GM12865 (cell line): Measurements from ENCODE around the gene ANGPTL4.

Source experiments
- DNase-seq: peaks from one replicate; pipeline ENCODE4 v3.0.0; 2010; ENCODE audit warnings: low read depth
- H3K4me3 ChIP-seq: 2 replicates; pipeline ENCODE4 v1.5.1; 2011; ENCODE audit warnings: mild to moderate bottlenecking, low read depth, low read length, control low read depth
- TF ChIP-seq, protein P1 (sequence below): IDR thresholded peaks from 2 replicates; pipeline ENCODE4 v1.5.1; 2011; ENCODE audit warnings: low read length, control low read depth, low read depth, inconsistent platforms; ENCODE audit not compliant: insufficient read depth; ENCODE audit errors: missing control alignments

The ANGPTL4 gene

DNA sequence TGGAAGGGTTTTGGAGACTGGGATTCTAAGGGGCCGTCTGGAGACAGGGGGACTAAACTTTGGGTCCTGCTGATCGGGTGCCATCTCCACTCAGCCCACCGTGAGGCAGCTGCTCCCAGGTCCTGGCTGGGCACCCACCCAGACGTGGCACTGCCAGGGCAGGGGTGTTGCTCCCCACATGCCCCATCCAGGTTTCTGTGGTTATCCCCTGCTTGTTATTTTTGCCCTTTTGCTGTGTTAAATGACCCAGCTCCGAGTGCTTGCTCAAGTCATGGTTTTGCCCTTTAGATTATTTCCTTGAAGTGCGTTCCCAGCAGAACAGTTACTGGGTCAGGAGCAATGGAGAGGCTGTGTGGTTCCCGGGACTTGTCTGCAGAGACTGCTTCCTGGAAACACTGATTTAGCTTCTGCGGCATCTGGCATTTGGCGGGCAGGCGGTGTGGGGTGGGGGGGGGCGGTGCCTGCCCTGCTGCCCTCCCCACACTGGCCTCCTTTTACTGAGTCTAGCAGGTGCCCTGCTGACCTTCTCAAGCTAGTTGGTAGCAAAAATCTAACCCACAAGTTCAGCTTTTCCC, 28.1 kb downstream of the ANGPTL4 start:
- no peak for DNase-seq
- TF ChIP-seq, protein P1, sequence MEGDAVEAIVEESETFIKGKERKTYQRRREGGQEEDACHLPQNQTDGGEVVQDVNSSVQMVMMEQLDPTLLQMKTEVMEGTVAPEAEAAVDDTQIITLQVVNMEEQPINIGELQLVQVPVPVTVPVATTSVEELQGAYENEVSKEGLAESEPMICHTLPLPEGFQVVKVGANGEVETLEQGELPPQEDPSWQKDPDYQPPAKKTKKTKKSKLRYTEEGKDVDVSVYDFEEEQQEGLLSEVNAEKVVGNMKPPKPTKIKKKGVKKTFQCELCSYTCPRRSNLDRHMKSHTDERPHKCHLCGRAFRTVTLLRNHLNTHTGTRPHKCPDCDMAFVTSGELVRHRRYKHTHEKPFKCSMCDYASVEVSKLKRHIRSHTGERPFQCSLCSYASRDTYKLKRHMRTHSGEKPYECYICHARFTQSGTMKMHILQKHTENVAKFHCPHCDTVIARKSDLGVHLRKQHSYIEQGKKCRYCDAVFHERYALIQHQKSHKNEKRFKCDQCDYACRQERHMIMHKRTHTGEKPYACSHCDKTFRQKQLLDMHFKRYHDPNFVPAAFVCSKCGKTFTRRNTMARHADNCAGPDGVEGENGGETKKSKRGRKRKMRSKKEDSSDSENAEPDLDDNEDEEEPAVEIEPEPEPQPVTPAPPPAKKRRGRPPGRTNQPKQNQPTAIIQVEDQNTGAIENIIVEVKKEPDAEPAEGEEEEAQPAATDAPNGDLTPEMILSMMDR = no peak
- no peak overlapping the region for H3K4me3 ChIP-seq

DNA sequence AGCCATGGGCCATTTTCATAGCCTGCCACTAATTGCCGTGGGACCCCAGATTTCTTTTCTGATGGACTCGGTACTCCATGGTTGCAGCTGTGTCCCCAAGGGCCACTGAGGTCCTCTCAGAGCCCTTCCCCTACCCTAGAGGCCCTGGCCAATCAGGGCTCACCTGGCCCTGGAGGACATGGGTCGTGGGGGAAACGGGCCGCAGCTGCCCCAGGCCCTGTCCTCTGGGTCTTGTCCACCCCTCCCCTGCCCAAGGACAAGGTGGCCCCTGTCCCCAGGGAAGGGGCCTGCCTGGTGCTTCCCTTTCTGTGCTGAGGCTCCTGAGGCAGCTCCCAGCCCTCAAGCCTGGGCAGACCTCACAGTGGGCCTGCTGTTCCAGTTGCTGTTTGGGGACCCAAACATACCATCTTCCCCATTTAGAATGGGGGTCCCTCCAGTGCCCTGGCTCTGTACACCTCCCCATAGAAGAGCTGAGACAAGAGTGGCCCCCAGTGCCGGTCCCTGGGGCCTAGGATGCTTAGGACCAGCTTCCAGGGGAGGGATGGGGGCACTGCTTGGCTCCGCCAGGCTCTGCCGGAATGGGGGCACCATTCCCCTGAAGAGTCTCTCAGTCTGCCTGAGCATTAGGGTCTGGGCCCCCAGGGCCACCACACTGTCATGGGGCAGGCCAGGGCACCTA, 29.4 kb downstream of the ANGPTL4 start:
- TF ChIP-seq, protein P1 = no peak
- H3K4me3 ChIP-seq = no peak overlapping the region
- no peak for DNase-seq

DNA sequence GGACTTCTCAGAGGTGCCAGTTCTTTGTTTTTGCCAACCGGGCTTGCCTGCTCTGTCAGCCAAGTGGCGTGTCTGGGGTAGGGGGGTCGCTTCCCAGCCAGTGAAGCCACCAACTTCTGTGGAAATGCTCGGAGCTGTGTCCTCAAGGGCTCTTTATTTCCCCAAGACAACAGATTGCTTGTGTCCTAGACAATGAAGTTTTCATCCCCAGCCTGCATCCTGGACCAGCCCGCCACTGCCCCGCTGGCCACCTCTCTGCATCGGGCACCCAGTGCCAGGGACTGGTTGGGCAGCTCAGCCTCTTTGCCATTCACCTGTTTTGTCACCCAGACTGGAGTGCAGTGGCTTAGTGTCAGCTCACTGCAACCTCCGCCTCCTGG, 29.9 kb downstream of the ANGPTL4 start:
- no peak overlapping the region for H3K4me3 ChIP-seq
- DNase-seq = no peak
- TF ChIP-seq, protein P1 = no peak

DNA sequence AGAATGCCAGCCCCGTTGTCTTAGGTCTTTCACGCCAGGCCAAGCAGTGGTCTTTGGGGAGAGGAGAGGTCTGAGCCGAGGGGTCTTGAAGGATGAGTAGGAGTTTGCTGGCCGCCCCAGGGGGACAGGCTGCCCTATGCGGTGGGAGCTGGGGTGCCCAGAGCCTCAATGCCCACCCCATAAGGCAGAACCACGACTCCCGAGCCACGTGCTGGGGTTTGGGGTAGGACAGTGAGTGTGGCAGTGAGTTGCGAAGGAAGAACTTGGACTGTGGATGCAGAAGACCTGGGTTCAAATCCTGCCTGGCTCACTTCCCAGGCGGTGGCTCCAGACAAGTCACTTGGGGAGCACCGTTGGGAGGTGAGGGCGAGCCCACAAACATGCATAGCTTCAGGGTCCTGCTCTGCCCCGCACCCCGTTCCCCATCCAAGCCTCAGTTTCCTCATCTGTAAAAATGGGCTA, 31.7 kb downstream of the ANGPTL4 start:
- no peak overlapping the region for H3K4me3 ChIP-seq
- TF ChIP-seq, protein P1 = no peak
- DNase-seq = no peak

DNA sequence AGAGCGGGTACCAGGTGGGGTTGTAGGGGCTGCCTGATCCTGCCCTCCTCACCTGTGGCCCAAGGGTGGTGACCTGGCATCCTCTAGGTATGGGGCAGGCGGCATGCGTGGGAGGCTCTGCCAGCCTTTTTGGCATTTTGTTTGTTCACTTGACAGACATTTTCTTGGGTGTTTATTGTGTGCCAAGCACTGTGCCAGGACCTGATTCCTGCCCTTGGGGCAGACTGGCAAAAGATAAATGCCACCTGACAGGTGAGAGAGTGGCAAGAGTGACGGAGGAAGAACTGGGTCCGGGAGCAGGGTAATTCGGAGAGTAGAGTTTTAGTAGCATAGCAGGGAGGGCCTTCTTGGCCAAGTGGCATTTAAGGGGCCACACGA, 32.2 kb downstream of the ANGPTL4 start:
- H3K4me3 ChIP-seq = no peak overlapping the region
- DNase-seq = no peak
- TF ChIP-seq, protein P1 = no peak

DNA sequence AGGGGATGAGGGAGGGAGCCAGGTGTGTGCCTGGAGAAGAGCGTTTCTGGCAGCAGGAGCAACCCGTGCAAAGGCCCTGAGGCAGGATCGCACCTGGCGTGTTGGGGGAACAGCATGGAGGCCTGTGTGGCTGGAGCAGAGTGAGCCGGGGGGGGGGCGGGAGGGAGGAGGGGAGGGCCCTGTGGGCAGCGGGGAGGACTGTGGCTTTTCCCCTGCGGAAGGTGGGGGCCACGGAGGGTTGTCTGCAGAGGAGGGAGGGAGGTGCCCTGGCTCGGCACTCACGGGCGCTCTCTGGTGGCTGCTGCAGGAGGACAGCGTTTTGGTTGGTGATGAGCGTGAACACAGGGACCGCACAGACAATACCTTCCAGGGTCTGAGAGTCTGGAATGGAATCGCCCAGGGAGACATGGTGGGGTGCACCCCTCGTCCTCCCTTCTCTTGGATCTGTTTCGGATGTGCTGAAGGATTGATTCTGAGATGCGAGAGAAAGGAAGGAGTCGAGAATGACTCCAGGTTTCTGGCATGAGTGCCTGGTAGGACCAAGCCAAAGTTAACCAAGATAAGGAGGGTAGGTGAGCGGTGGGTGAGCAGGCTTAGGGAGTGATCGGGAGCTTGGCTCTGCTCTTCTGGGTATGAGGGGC, 32.7 kb downstream of the ANGPTL4 start:
- no peak overlapping the region for H3K4me3 ChIP-seq
- TF ChIP-seq, protein P1 = peak; percentile 65
- DNase-seq = peak; percentile 69
